H9 (cell line): ENCODE results near the gene TMEM176B. TPM values are rescaled to one million over a fixed set of nuclear protein-coding genes. Genes with fewer than 3 reads are reported as not detected.

Source experiments
- DNase-seq: peaks from one replicate; pipeline ENCODE4 v3.0.0-alpha.2; 2017
- H2AFZ ChIP-seq: one replicate; pipeline ENCODE4 v1.6.1; 2013; ENCODE audit warnings: mild to moderate bottlenecking, low read length, control low read depth, moderate library complexity
- H2AK5ac ChIP-seq: 2 replicates; pipeline ENCODE4 v1.6.1; 2013; ENCODE audit warnings: low read length, control low read depth, mixed read lengths; ENCODE audit not compliant: insufficient read length
- H2BK120ac ChIP-seq: one replicate; pipeline ENCODE4 v1.6.1; 2013; ENCODE audit warnings: low read depth, mild to moderate bottlenecking, low read length, control low read depth, inconsistent platforms; ENCODE audit not compliant: poor library complexity, severe bottlenecking
- H2BK12ac ChIP-seq: 2 replicates; pipeline ENCODE4 v1.6.1; 2013; ENCODE audit warnings: low read length, control low read depth, mixed read lengths, low read depth; ENCODE audit not compliant: insufficient read length
- H2BK15ac ChIP-seq: 2 replicates; pipeline ENCODE4 v1.6.1; 2013; ENCODE audit warnings: low read depth, low read length, control low read depth
- H2BK20ac ChIP-seq: one replicate; pipeline ENCODE4 v1.6.1; 2013; ENCODE audit warnings: low read depth, mild to moderate bottlenecking, low read length, control low read depth, inconsistent platforms; ENCODE audit not compliant: poor library complexity, severe bottlenecking
- H2BK5ac ChIP-seq: 2 replicates; pipeline ENCODE4 v1.6.1; 2013; ENCODE audit warnings: low read length, control low read depth, mixed read lengths; ENCODE audit not compliant: insufficient read length
- H3K14ac ChIP-seq: 2 replicates; pipeline ENCODE4 v1.6.1; 2013; ENCODE audit warnings: low read length, control low read depth; ENCODE audit not compliant: insufficient read depth
- H3K18ac ChIP-seq: 2 replicates; pipeline ENCODE4 v1.6.1; 2013; ENCODE audit warnings: low read depth, mild to moderate bottlenecking, mixed read lengths, low read length, control low read depth; ENCODE audit not compliant: insufficient read length
- H3K23ac ChIP-seq: 2 replicates; pipeline ENCODE4 v1.6.1; 2013; ENCODE audit warnings: low read length, control low read depth, mixed read lengths, low read depth; ENCODE audit not compliant: insufficient read length
- H3K23me2 ChIP-seq: 2 replicates; pipeline ENCODE4 v1.6.1; 2013; ENCODE audit warnings: low read depth, mild to moderate bottlenecking, mixed read lengths, low read length, control low read depth; ENCODE audit not compliant: insufficient read length, poor library complexity, severe bottlenecking
- H3K27ac ChIP-seq: 2 replicates; pipeline ENCODE4 v1.5.1; 2013; ENCODE audit warnings: low read length, control low read depth, mixed read lengths, low read depth; ENCODE audit not compliant: insufficient read length
- H3K27me3 ChIP-seq: 2 replicates; pipeline ENCODE4 v1.6.1; 2013; ENCODE audit warnings: low read length, control low read depth, inconsistent platforms; ENCODE audit not compliant: insufficient read depth
- H3K4ac ChIP-seq: 2 replicates; pipeline ENCODE4 v1.6.1; 2013; ENCODE audit warnings: low read depth, mild to moderate bottlenecking, control low read depth, inconsistent platforms, low read length, moderate library complexity
- H3K4me1 ChIP-seq: 2 replicates; pipeline ENCODE4 v1.6.1; 2013; ENCODE audit warnings: low read length, control low read depth, inconsistent platforms; ENCODE audit not compliant: insufficient read depth
- H3K4me2 ChIP-seq: 2 replicates; pipeline ENCODE4 v1.6.1; 2013; ENCODE audit warnings: low read length, control low read depth, mixed read lengths; ENCODE audit not compliant: insufficient read length, insufficient read depth
- H3K56ac ChIP-seq: 2 replicates; pipeline ENCODE4 v1.6.1; 2013; ENCODE audit warnings: low read depth, mild to moderate bottlenecking, mixed read lengths, low read length, control low read depth; ENCODE audit not compliant: insufficient read length
- H3K79me1 ChIP-seq: 2 replicates; pipeline ENCODE4 v1.6.1; 2013; ENCODE audit warnings: low read depth, mild to moderate bottlenecking, moderate library complexity, low read length, control low read depth, inconsistent platforms; ENCODE audit not compliant: insufficient read depth, poor library complexity, severe bottlenecking
- H3K79me2 ChIP-seq: 2 replicates; pipeline ENCODE4 v1.6.1; 2013; ENCODE audit warnings: low read length, control low read depth, inconsistent platforms; ENCODE audit not compliant: insufficient read depth
- H3K9ac ChIP-seq: 2 replicates; pipeline ENCODE4 v1.6.1; 2013; ENCODE audit warnings: low read length, control low read depth, mixed read lengths; ENCODE audit not compliant: insufficient read length; ENCODE audit errors: extremely low read depth
- H3K9me3 ChIP-seq: one replicate; pipeline ENCODE4 v1.6.1; 2013; ENCODE audit warnings: low read depth, low read length, inconsistent platforms; ENCODE audit not compliant: control insufficient read depth
- H3T11ph ChIP-seq: one replicate; pipeline ENCODE4 v1.6.1; 2013; ENCODE audit warnings: mild to moderate bottlenecking, low read length, control low read depth, inconsistent platforms
- H4K20me1 ChIP-seq: one replicate; pipeline ENCODE4 v1.6.1; 2013; ENCODE audit not compliant: control insufficient read depth, insufficient read length, insufficient read depth
- H4K5ac ChIP-seq: 2 replicates; pipeline ENCODE4 v1.6.1; 2013; ENCODE audit warnings: low read depth, mild to moderate bottlenecking, mixed read lengths, low read length, control low read depth; ENCODE audit not compliant: insufficient read length
- H4K8ac ChIP-seq: replicated peaks from 2 replicates; pipeline ENCODE4 v1.6.1; 2013; ENCODE audit warnings: low read length, control low read depth, mixed read lengths, low read depth; ENCODE audit not compliant: insufficient read length
- H4K91ac ChIP-seq: 2 replicates; pipeline ENCODE4 v1.6.1; 2013; ENCODE audit warnings: low read depth, mild to moderate bottlenecking, moderate library complexity, mixed read lengths, low read length, control low read depth; ENCODE audit not compliant: insufficient read length
- H3K27ac Mint-ChIP-seq, 3 experiments: 2 replicates in 2 of 3; 3 replicates in 1 of 3; pipeline ENCODE4 v1.8.0; 2020 to 2021; ENCODE audit warnings: mixed read lengths in 3 of 3, mild to moderate bottlenecking in 1 of 3, moderate library complexity in 1 of 3
- H3K27me3 Mint-ChIP-seq: 2 replicates; pipeline ENCODE4 v1.8.0; 2021; ENCODE audit warnings: low read depth, mild to moderate bottlenecking, moderate library complexity, mixed read lengths
- H3K36me3 Mint-ChIP-seq, 3 experiments: 2 replicates in 2 of 3; 3 replicates in 1 of 3; pipeline ENCODE4 v1.8.0; 2020 to 2021; ENCODE audit warnings: low read depth in 3 of 3, mixed read lengths in 3 of 3; ENCODE audit not compliant: insufficient read depth in 1 of 3
- H3K4me1 Mint-ChIP-seq, 2 experiments: 2 replicates each; pipeline ENCODE4 v1.8.0; 2020; ENCODE audit warnings: mixed read lengths in 2 of 2
- H3K4me3 Mint-ChIP-seq, 2 experiments: 2 replicates in 1 of 2; 3 replicates in 1 of 2; pipeline ENCODE4 v1.8.0; 2020 to 2021; ENCODE audit warnings: mild to moderate bottlenecking in 2 of 2, mixed read lengths in 2 of 2, moderate library complexity in 1 of 2
- H3K9me3 Mint-ChIP-seq, 2 experiments: 2 replicates in 1 of 2; 3 replicates in 1 of 2; pipeline ENCODE4 v1.8.0; 2020; ENCODE audit warnings: mild to moderate bottlenecking in 2 of 2, mixed read lengths in 2 of 2, moderate library complexity in 1 of 2
- CTCF ChIP-seq: fragments of 200-600 bp; sonication (generic); conservative IDR thresholded peaks from 3 replicates; pipeline ENCODE4 v1.8.0; 2021; ENCODE audit warnings: antibody characterized with exemption, mild to moderate bottlenecking
- WGBS: extraction: QIAGEN DNeasy Blood & Tissue Kit; methylation state at CpG from one replicate; pipeline ENCODE4 v1.1.7; 2013; ENCODE audit warnings: missing lambda C conversion rate, low lambda C conversion rate, mixed read lengths; ENCODE audit not compliant: insufficient read length; ENCODE audit errors: extremely low coverage; 5-methylcytosine and 5-hydroxymethylcytosine counted together
- total RNA-seq: library from RNA; stranded (reverse); gene quantifications from 2 replicates; pipeline ENCODE4 v1.2.1, GENCODE V29; 2021

Gene TMEM176B
- total RNA-seq, 1 experiment from 2014 or later: 0.85 TPM

GRCh38 chr7:150806863-150807262 is 6.7 kb upstream of the TMEM176B start:
- WGBS: no CpG with 5 or more reads among the region's 2 CpGs
- H3K27ac Mint-ChIP-seq: no peak overlapping the region
- peaks cover 9% of the 10 kb centered on the region; the same call in 1 of the 2 replicates for H3K27me3 ChIP-seq

More at GRCh38 chr7:150806863-150807262, 6.7 kb upstream of the TMEM176B start:
- Histone ChIP-seq H3T11ph (no peak overlapping the region), H4K91ac (no peak overlapping the region), H3K4me2 (no peak overlapping the region), H4K20me1 (no peaks in the 10 kb centered on the region), H3K56ac (no peak overlapping the region), H3K27ac (no peak overlapping the region), H2BK20ac (no peak overlapping the region), H2AK5ac (no peak overlapping the region), H3K9ac (no peak overlapping the region), H2BK120ac (no peak overlapping the region), H4K5ac (no peak overlapping the region), H3K18ac (no peak overlapping the region), H3K4ac (no peak overlapping the region), H3K9me3 (no peaks in the 10 kb centered on the region), H3K23ac (no peak overlapping the region), H3K14ac (no peak overlapping the region), H2AFZ (no peak overlapping the region), H3K79me2 (no peaks in the 10 kb centered on the region), H4K8ac (no peak overlapping the region), H2BK15ac (no peak overlapping the region), H3K23me2 (no peaks in the 10 kb centered on the region), H3K4me1 (no peaks in the 10 kb centered on the region), H2BK12ac (no peak overlapping the region), H3K79me1 (no peaks in the 10 kb centered on the region), H2BK5ac (no peak overlapping the region)
- H3K4me1 Mint-ChIP-seq: peaks cover 0 to 9% of the 10 kb centered on the region in 2 experiments; a peak in 2 of 4 replicates
- H3K27me3 Mint-ChIP-seq: peaks cover 76% of the 10 kb centered on the region
- no peak for DNase-seq
- peaks cover 0 to 14% (median 7%) of the 10 kb centered on the region in 3 experiments; a peak in 3 of 7 replicates for H3K36me3 Mint-ChIP-seq
- TF ChIP-seq CTCF: no peak; the same call in 2 of the 3 replicates
- H3K9me3 Mint-ChIP-seq: peaks cover 14 to 16% of the 10 kb centered on the region in 2 experiments
- H3K4me3 Mint-ChIP-seq: no peak overlapping the region
